Iris pigment epithelial cell (primary cell): ENCODE data around the gene STX8.
A peak's percentile ranks its signal among the peaks of the same experiment; 100 is the strongest.
"Not testable (repeated sequence)": the region's sequence is repeated elsewhere in the genome, so short reads cannot be mapped to it uniquely, and the experiment has no call there.

Source experiments
- DNase-seq: peaks from one replicate; pipeline ENCODE4 v3.0.0-alpha.2; 2011; ENCODE audit warnings: low read depth

The STX8 gene

DNA sequence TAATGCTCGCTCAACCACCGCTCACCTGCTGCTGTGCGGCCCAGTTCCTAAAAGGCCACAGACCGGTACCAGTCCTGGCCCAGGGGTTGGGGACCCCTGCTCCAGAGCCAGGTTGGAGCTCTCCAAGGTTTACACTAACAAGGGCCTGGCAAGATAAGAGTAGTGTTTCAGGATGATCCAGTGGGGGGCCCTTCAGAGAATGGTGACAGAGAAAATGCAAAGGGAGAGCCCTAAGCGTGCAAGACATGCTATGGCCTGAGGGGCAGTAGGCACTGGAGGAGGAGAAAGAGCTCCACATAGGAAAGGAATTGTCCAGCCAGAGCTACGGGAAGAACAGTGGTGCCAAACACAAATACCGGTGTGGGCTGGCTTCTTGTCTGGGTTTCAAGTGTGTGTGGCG, 233.4 kb downstream of the STX8 start:
- no peak for DNase-seq

DNA sequence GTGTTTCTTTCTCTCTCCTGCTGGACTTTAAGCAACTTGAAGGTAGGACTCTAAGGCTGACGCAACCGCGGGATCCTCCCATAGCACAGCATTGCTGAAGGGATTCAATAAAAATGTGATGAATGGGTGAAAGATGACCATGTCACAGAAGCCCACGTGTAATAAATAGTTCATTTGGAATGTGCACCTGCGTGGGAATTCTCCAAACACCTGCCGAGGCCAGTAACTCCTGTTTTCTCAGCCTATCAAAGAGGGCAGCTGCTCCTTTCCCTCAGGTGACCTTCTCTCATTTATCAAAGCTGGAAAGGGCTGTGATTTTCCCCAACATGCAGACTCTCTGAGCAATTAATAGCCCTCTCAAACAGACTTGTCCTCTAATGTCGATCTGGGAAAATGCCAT, 235.7 kb downstream of the STX8 start:
- DNase-seq: no peak

DNA sequence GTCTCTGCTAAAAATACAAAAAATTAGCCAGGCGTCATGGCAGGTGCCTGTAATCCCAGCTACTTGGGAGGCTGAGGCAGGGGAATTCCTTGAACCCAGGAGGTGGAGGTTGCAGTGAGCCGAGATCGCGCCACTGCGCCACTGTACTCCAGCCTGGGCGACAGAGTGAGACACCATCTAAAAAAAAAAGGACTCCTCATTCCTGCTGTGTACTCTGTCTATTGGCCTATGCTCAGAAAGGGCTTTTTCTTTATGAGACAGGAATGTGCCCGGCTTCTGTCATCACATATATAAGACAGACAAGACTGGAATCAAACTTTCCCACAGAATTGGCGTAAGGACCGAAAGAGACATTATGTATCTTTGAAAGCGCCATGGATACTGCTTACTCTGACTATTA, 236.1 kb downstream of the STX8 start:
- DNase-seq: not testable (repeated sequence)

DNA sequence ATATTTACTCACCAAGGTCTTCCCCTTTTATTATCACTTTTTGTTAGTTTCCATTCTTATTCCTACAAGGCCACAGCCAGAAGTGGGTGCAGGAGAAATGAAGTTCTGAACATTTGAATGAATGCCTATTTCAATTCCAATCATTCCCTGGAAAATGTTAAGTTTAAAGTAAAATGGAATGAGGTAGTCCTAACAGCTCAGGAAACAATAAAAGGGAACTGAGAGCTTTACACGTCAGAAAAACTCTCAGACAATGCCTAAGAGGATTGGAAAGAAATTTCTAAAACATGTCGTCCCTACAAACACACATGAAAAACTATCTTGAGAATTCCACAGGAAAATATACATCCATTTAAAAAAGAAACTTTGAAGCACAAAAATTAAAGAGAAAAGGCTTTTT, 238.8 kb downstream of the STX8 start:
- no peak for DNase-seq

DNA sequence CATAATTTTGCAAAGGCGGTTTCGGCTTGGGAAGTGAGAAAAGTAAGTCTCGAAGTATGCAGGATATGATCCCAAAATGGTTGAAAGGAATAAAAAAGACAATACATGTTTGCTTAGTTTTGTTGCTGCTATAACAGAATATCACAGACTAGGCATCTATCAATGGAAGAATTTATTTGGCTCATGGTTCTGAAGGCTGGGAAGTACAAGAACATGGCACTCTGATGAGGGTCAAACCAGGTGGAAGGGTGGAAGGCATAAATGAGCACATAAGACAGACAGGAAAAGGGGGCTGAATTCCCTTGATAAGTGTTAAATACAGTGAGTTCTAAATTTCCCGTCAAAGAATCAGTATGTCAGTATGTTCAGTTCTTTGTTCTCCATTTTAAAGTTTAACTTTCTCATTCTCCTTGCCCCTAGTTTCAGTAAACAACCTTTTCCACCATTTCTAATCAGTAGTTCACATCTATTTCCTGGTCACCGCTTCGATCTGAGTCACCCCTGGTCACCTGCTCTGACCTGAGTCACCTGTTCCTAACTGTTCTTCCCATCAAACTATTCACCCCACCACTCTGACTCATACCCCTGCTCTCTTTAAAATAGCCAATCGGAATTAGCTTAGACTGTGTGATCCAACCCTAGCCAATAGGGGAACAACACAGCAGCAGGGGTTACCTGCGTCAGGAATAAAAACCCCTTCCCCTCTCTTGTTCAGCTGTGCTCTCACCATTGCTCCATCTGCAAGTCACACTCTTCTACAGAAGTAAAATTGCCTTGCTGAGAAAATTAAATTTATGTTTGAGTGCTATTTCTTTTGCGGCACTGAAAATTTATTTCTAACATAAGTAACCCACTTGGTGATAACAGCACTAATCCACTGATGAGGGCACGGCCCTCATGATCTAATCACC, 240.8 kb downstream of the STX8 start:
- no peak for DNase-seq

DNA sequence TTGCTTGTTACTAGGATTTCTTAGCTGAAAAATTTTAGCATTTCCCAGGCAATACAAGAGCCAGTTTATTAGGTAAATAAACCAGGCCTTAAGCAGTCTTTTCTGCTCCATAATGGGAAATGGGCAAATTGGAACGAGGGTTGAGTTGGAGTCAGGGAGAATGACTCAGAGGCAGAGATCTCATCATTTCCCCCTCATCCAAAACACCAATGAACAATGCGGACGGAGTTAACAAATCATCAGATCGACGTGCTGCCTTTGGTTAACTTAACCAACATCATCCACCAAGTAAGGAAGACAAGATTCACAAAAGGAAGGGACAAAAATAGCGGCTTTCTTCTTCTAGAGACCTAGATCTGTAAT, 243.5 kb downstream of the STX8 start:
- DNase-seq: peak; percentile 20

DNA sequence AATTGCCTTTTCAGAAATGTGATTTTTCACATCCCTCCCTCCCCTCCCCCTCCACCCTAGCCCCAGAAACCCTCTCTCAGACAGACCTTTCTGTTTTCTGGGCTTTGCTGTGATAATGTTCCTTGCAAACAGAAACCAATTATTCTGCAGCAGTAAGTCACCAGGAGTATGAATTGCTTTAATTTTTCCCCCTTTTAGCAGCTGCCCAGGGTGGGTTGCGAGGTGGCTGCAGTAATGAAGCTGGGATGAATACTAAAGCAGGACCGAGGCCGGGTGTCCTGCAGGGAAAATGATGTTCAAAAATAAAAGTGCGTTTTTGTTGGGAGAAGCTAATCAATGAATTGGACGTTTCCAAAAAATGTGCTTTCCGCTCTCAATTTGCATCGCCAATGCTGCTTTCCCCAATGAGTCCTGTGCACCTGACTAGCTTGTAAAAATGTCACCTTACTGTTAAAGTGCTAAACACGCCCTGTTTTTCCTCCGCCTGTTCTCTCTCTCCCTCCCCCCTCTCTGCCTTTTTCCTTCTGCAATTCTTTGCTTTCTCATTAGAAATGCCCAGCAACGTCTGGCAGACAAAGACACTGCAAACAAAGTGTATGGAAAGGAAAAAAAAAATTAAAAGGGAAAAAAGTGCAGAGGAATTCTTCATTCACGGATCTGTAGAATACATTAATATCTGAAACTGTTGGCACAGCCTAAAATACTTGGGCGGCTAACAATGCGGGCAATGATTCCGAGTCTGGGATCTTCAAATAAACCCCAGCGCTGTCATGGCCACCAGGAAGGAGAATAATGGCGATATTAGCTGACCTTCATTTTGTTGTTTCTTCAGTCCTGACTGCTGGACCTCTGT, 244.1 kb downstream of the STX8 start:
- no peak for DNase-seq

DNA sequence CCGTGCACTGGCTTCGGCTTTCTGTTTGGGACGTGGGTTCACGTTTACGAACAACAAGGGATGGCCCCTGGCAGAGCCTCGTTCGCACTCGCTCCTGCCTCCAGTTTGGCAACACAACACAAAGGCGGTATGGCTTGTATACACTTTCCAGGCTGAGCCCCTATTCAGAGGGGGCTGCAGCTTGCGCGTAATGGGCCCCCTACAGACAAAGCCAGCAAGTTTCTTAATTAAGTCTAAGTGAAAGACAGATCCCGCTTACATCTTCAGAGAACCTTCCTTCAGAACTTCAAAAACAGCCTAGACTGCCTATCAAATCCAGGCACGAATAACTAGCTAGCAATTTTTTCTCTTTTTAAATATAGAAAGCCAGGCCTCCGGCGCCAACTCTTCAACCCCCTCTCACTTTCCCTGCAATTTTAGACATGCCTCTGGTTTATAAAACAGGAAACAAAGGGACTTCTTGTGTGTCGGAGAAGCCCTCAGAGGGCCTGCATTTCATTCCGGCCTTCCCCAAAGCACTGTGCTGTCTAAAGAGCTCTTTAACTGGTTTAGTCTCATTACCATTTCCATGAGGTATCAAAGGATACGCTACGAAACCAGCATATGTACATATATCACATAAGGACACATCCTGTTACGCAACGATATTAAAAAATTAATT, 244.9 kb downstream of the STX8 start:
- no peak for DNase-seq

DNA sequence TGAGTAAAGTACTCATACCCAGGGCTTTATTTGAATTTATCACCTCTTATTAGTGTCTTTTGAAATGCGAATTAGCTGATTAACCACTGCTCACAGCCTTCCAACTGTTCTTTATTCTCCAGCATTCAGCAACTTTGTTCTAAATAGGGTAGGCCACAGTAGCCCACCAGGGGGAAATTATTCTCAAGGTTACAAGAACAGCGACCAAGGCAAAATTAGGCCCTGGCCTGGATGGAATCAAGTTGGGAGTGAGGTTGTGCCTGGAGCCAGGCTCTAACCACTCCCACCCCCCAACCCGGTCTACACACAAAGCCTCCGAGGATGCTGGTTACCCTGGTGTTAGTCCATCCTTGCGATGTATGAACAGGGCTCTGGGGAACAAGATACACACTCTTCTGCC, 245.5 kb downstream of the STX8 start:
- DNase-seq: no peak

DNA sequence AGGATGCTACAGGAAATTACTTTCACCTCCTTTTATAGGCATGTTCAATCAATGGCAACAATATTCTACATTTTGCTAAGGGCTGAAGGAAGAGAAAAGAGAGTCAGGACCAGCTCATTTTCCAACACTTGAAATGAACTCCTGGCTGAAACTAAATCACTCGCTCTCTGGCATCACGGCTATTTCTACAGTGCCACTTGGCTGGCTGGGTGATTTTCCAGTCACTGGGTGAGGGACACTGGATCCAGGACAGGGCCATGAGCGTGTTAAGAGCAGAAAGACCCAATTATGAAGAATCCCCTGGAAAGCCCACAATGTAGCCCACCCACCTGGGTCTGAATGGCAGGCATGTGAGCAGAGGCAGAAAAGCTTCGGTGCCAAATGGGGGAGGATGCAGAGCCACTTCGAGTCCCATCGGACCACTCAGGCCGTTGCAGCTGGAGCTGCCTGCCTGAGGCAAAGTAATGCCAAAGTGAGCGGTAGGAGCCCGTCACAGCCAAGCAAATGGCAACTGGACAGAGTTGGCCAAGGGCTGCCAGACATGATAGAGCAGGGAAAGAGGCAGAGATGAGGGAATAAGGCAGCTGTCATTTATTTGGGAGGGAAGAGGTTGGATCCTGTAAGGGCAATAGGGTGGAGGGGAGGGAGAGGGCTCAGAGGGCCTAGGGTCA, 246.2 kb downstream of the STX8 start:
- DNase-seq: no peak

DNA sequence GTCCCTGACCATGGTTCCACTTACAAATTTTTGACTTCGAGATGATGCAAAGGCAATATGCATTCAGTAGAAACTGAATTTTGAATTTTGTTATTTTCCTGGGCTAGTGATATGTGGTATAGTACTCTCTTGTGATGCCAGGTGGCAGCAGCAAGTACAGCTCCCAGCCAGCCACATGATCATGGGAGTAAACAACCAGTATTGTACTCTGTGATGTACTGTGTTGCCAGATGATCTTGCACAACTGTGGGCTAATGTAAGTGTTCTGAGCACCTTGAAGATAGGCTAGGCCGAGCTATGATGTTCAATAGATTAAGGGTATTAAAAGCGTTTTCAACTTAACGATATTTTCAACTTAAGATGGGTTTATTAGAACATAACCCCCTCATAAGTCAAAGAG, 250.8 kb downstream of the STX8 start:
- DNase-seq: peak; percentile 67

DNA sequence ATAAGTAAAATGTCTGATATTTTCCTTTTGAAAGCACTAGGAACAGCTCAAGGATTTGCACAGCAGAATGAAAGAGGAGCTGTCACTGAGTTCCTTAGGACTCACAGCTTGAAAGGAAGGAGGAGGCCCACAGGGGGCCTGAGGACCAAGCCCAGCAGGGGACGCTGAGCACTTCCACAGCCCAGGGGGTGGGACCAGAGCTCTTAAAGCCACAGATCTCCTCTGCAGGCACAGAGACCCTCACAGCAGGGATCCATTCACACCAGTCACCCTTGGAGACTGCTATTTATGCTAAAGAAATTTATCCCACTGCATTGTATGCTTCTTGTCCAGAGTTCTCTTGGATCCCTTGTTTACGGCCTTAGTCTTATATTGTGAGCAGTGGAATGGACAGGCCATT, 253.3 kb downstream of the STX8 start:
- DNase-seq: no peak

DNA sequence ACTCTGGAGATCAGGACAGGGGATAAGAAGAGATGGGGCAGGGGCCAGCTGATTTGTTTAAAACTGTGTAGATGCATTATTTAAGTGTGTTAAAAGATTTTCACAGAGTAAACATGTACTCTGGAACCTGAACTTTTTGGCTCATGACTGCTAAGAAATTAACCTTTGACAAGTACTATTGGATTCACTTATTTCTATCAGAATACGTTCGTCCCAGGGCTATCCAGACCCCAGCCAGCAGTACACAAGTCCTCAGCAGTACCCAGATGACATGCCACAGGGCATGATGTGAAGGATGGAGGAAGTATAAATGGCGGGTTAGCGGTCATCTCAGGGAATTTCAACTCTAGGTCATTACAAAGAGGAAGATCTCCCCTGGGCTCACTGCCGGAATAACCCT, 253.7 kb downstream of the STX8 start:
- no peak for DNase-seq

DNA sequence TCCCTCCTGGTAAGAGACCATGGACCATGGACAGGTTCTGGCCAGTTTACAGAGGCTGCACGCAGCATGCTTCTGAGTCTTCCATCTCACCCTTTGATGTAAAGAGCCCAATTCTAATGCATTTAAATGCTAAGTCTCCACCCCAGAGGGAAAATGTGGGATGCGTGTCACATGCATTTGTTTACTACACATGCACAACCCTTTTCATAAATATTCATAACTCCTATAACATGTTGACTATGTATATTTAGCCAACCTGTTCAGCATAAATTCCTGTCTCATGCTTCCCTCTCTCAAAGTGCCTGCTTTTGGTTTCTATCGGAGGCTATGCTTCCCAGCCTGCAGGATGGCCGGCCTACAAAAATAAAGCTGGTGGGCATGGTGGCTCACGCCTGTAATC, 260.3 kb downstream of the STX8 start:
- DNase-seq: no peak

DNA sequence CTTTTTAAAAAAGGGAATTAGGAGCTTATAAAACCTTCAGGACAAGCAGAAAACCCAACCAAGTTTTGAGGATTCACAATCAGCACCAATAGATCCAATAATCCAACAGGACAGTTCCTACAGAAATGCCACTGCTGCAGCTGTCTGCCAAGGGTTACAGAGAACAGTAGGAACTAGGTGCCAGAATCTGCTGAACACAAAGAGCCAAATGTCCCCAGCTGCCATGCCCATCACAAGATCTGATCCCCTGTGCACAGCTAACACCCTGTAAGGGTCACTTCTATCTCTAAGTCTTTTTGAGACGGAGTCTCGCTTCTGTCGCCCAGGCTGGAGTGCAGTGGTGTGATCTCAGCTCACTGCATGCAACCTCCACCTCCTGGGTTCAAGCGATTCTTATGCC, 262.3 kb downstream of the STX8 start:
- DNase-seq: no peak

DNA sequence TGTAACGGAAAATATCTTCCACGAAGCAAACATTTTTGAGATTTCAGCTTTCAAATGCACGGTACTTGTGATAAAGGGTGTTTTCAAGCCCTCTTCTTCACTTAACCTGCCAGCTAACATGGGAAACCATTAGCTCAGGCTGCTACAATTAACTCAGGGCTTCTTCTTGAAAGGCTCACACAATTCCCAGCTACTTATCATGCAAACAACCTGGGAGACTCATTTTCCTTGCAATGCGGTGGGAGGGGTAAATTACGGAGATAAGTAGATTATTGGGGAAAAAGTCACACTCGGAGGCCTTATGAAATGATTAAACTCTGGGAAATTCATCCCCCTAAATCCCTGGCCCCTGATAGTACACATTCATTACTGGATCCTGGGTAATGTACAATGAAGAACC, 266.4 kb downstream of the STX8 start:
- DNase-seq: no peak

DNA sequence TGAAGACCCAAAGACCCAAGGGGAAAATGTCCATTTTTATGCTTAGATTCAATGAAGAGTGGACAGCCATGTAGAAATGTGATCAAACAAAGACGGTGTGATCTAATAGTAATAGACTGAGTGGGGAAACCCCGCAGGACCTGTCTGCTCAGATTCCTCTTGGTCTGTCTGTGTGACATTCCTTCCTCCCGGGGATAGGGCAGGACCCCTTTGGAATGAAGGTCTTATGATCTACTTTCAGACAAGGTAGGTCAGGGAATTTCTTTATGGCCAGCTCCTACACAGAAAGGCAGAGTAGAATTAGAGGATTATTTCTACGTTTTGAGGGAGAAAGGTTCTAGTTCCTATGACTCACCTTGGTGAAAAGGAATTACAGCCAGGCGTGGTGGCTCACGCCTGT, 267.6 kb downstream of the STX8 start:
- no peak for DNase-seq

DNA sequence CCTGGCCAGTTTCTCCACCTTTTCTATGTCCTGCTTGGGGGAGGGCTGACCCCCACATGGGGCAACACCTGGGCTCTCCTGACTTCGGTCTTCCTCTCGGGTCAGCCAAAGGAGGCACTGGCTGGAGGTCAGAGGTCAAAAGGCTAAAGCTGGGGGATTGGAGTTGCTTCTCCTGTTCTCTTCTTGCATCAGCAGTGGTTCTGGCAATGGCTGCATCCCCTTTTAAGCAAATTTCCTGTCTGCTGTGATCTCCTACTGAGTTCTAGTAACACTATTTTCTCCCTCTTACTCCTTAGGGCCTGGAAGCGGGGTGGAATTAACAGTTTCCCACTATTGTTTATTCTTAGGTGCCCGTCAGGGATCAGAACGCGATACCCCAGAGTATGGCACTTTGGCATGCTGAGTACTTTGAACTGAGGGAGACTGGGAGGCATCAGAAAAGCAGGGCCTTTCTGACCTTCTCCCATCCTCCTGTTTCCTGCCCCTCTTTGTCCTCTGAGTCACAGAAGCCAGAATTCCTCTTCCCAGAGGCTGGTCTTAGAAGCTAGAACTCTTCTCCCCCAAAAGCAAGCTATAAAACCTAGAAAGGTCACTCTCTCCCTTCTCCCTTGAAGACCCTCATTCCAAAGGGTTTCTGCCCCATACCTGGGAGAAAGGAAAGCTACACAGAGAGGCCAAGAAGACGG, 268.2 kb downstream of the STX8 start:
- DNase-seq: peak; percentile 11

DNA sequence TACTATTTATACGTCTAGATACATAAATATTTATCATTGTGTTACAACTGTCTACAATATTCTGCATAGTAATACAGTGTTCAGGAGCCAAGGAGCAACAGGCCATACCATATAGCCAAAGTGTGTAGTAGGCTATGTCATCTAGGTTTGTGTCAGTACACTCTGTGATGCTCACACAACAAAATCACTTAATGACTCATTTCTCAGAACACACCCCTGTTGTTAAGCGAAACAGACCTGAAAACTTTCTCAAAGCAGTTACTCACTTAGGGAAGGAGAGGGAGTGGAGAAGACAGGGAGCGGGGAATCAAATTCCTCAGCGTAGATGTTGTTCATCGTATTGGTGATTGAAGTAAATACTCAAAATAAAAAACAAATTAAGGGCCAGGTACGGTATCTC, 269.5 kb downstream of the STX8 start:
- peak; percentile 39 for DNase-seq

DNA sequence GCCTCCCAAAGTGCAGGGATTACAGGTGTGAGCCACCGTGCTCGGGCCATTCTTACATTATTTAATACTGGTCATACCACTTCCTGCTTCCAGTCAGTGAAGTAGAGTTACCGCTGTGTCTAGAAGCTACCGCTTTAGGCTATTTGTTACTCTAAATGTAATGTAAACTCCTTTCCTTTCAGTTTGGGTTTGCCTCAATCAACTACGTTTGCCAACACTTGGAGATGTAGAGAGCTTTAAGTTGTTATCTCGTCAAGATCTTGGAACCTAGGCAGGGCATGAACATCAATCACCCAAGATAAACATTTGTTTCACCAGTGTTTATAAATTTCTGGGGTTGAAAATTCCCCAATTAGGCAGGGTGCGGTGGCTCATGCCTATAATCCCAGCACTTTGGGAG, 275.9 kb downstream of the STX8 start:
- DNase-seq: no peak

DNA sequence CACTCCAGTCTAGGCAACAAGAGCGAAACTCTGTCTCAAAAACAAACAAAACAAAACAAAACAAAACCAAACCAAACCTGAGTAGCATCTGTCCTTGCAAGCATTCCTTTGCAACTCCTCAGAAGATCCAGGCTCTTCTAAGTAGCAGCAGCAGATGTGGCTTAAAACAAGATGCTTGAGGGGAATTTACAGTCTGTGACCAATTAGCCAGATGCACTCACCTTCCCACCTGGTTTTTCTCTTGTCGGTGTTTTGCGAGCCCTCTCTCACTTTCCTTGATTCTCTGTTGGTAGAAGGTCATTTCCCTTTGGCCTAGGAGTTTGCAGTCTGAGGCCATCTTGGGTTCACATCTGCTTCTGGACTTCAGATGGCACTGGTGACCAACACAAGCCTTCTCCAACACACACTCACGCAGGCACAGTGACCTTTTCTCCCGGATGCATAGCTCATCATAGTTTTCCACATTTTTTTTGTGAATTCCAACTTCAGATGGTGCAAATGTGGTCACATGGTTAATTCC, 276.8 kb downstream of the STX8 start:
- no peak for DNase-seq
